ENCODE results near the gene SELENOI. TPM values are rescaled to one million over a fixed set of nuclear protein-coding genes. Genes with fewer than 3 reads are reported as not detected.
A peak's percentile ranks its signal among the peaks of the same experiment; 100 is the strongest.

SELENOI gene
- total and polyA plus RNA-seq, 2 of the 4 experiments (the other 2 are of a cell fraction), result 5.1 to 25.1 TPM

GRCh38 chr2:26442707-26443106 lies 96.8 kb downstream of the SELENOI start:
- Histone ChIP-seq H3K9me3 (ENCODE audit: control insufficient read depth, insufficient read depth, low read length) (no peaks in the 10 kb centered on the region), H4K5ac (ENCODE audit: low read depth, low read length) (no peak overlapping the region), H3K9me1 (ENCODE audit: insufficient read depth, low read length) (no peaks in the 10 kb centered on the region), H3K4me2 (ENCODE audit: low read depth, low read length) (no peak overlapping the region), H2BK15ac (ENCODE audit: low read depth, low read length) (no peak overlapping the region), H2BK120ac (ENCODE audit: low read depth, low read length) (no peak overlapping the region), H2BK20ac (ENCODE audit: low read depth, low read length) (no peak overlapping the region), H2AK9ac (replicated peaks; ENCODE audit: low read depth, low read length, poor library complexity) (peak overlapping the region; percentile 75), H4K91ac (ENCODE audit: insufficient read depth, low read depth, low read length) (no peak overlapping the region), H2AFZ (replicated peaks; ENCODE audit: low read length, poor library complexity) (no peak overlapping the region), H3K4me3 (ENCODE audit: insufficient read depth, low read depth, low read length) (no peak overlapping the region), H3K4me1 (ENCODE audit: control insufficient read depth, insufficient read depth, low read length) (no peaks in the 10 kb centered on the region), H3K18ac (ENCODE audit: low read depth, low read length) (no peak overlapping the region), H3K14ac (replicated peaks; ENCODE audit: low read depth, low read length) (no peak overlapping the region), H3K36me3 (ENCODE audit: control insufficient read depth, insufficient read depth, low read length) (no peaks in the 10 kb centered on the region), H3K4ac (ENCODE audit: low read depth, low read length) (no peak overlapping the region), H3K79me1 (ENCODE audit: low read depth in 1 of 2, low read length in 2 of 2) (no peaks in the 10 kb centered on the region), H3K9ac (ENCODE audit: low read depth, low read length) (no peak overlapping the region), H4K20me1 (ENCODE audit: insufficient read depth, low read length) (no peaks in the 10 kb centered on the region), H4K8ac (ENCODE audit: low read depth in 2 of 2, low read length in 2 of 2) (no peak overlapping the region), H3K27me3 (ENCODE audit: control insufficient read depth, insufficient read depth, low read length) (peaks cover 38% of the 10 kb centered on the region), H3K27ac (ENCODE audit: insufficient read depth, low read length) (no peak overlapping the region), H3K23ac (ENCODE audit: low read depth, low read length) (no peak overlapping the region), H2BK5ac (ENCODE audit: low read depth, low read length, poor library complexity, severe bottlenecking) (no peak overlapping the region), H2AK5ac (ENCODE audit: low read depth, low read length) (no peak overlapping the region), H3K56ac (ENCODE audit: extremely low read depth, insufficient read depth, low read length) (no peak overlapping the region)
- in situ Hi-C loops (cut with MboI; ENCODE audit: low sequenced_read_pairs) (no loop called here), intact Hi-C loops (cut with micrococcal nuclease) (no loop called here), dilution Hi-C loops (cut with HindIII; ENCODE audit: low sequenced_read_pairs, unreplicated experiment) (no loop called here)
- CTCF ChIA-PET, result no interaction called here
- TF ChIP-seq RFX5 (IDR thresholded peaks at IDR 0.05; ENCODE audit: low read depth, low read length), result no peak
- TF ChIP-seq ELK1 (IDR thresholded peaks at IDR 0.05; ENCODE audit: borderline replicate concordance, low read depth, low read length), result no peak
- no peak for TF ChIP-seq CEBPB (IDR thresholded peaks at IDR 0.05; ENCODE audit: low read depth, low read length)
- TF ChIP-seq RCOR1 (IDR thresholded peaks at IDR 0.05; ENCODE audit: insufficient replicate concordance, low read length), result no peak
- no peak for TF ChIP-seq MAFK (IDR thresholded peaks at IDR 0.05; ENCODE audit: low read depth, low read length)
- POLR2A ChIA-PET (ENCODE audit: unreplicated experiment), result no interaction called here
- BruUV-seq (replicated peaks), result no TSS peak
- no CpG with 5 or more reads among the region's 3 CpGs for WGBS, 2 experiments (ENCODE audit: extremely low coverage in 2 of 2, insufficient read length in 1 of 2)
- ATAC-seq (ENCODE audit: low read depth) (no peak), DNase-seq (no peak)
